Suprapubic skin (tissue), 4 donors: ENCODE data around the gene CCDC40. TPM values are rescaled to one million over a fixed set of nuclear protein-coding genes. Genes with fewer than 3 reads are reported as not detected.

Source experiments
- DNase-seq, 2 donors: peaks; one replicate each; pipeline ENCODE4 v3.0.0-alpha.2; 2019; ENCODE audit warnings: low spot score in 2 of 2
- H3K27ac ChIP-seq: fragments of 200-600 bp; sonication (generic); one replicate; pipeline ENCODE4 v1.5.1; 2019
- H3K27me3 ChIP-seq: fragments of 200-600 bp; sonication (generic); one replicate; pipeline ENCODE4 v1.5.1; 2019
- H3K36me3 ChIP-seq: fragments of 200-600 bp; sonication (generic); one replicate; pipeline ENCODE4 v1.5.1; 2019
- H3K4me1 ChIP-seq: fragments of 200-600 bp; sonication (generic); one replicate; pipeline ENCODE4 v1.5.1; 2019
- H3K4me3 ChIP-seq: fragments of 200-600 bp; sonication (generic); one replicate; pipeline ENCODE4 v1.5.1; 2019; ENCODE audit warnings: mild to moderate bottlenecking
- H3K9me3 ChIP-seq: fragments of 200-600 bp; sonication (generic); one replicate; pipeline ENCODE4 v1.5.1; 2019
- EP300 ChIP-seq: sonication (generic); formaldehyde crosslinking; IDR thresholded peaks from one replicate; pipeline ENCODE4 v1.6.1; 2017; ENCODE audit warnings: antibody characterized with exemption
- POLR2A ChIP-seq, 2 donors: fragments of 450-650 bp; IDR thresholded peaks; one replicate each; pipeline ENCODE4 v1.6.1; 2017; ENCODE audit warnings: antibody characterized with exemption in 2 of 2, mild to moderate bottlenecking in 2 of 2, moderate library complexity in 2 of 2
- POLR2AphosphoS5 ChIP-seq, 3 donors: sonication (generic); formaldehyde crosslinking; IDR thresholded peaks; one replicate each; pipeline ENCODE4 v1.6.1; 2017; ENCODE audit warnings: antibody characterized with exemption in 3 of 3
- WGBS: methylation state at CpG from one replicate; pipeline ENCODE4 v1.1.5; 2018; 5-methylcytosine and 5-hydroxymethylcytosine counted together
- total RNA-seq, 4 donors: library from RNA; depleted of rRNA; stranded (reverse); fragments of >200 nt; gene quantifications; one replicate each; pipeline ENCODE4 v1.1.0, GENCODE V29; 2016
- TF ChIP-seq, protein P1 (sequence below), 2 donors: fragments of 200-600 bp in 1 of 2; fragments of 450-650 bp in 1 of 2; sonication (generic) in 1 of 2; IDR thresholded peaks; one replicate each; pipeline ENCODE4 v1.5.1; 2016 to 2019; ENCODE audit warnings: antibody characterized with exemption in 2 of 2, mild to moderate bottlenecking in 1 of 2, moderate library complexity in 1 of 2

The CCDC40 gene
- total RNA-seq, 4 donors from 2014 or later: 1.2 to 4.4 (median 2.9) TPM

DNA sequence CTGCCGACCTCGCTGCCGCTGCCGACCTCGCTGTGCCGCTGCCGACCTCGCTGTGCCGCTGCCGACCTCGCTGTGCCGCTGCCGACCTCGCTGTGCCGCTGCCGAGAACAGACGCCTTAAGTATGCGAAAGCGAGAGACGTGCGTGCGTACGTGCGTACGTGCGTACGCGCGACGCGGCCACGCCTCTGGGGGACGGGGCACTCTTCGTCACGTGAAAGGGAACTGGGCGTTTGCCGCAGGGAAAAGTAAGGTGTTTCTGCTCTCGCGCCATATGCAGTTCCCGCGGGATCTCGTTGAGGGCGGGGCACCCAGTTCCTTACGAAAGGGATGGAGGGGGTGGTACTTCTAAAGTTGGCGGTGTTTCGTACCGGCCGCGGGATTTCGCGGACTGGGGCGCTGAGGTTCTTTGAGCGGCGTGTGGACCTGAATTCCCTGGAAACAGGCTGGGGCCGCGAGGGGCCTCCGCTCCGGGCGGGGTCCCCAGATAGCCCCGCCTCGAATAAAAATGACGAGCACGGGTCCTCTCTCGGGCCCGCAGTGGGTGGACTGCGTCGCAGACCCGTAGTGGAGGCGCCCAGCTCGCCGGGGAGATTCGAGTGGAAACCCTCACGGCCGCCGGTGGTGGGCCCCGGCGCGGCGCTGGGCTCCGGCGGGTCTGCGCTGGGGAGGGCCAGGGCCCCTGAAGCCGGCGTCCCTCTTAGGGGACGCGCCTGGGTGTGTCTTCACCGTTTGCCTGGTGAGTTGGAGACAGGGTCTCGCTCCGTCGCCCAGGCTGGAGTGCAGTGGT is 110.8 kb downstream of the CCDC40 start, which contains the start of gene EIF4A3:
TSS of gene EIF4A3 (minus strand) at position 94 of the 788 bp plus-strand sequence. CDS start 167 bp downstream, outside the sequence.
- peaks cover 19% of the 10 kb centered on the region for H3K36me3 ChIP-seq
- peak; percentile 99 for DNase-seq
- TF ChIP-seq, protein P1, sequence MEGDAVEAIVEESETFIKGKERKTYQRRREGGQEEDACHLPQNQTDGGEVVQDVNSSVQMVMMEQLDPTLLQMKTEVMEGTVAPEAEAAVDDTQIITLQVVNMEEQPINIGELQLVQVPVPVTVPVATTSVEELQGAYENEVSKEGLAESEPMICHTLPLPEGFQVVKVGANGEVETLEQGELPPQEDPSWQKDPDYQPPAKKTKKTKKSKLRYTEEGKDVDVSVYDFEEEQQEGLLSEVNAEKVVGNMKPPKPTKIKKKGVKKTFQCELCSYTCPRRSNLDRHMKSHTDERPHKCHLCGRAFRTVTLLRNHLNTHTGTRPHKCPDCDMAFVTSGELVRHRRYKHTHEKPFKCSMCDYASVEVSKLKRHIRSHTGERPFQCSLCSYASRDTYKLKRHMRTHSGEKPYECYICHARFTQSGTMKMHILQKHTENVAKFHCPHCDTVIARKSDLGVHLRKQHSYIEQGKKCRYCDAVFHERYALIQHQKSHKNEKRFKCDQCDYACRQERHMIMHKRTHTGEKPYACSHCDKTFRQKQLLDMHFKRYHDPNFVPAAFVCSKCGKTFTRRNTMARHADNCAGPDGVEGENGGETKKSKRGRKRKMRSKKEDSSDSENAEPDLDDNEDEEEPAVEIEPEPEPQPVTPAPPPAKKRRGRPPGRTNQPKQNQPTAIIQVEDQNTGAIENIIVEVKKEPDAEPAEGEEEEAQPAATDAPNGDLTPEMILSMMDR (IDR thresholded peaks at IDR 0.05): peak in 1 of 2 donors; percentile 11
- TF ChIP-seq POLR2AphosphoS5 (IDR thresholded peaks at IDR 0.05) (peak; percentile 79 to 94 (median 88)), EP300 (peak; percentile 97), POLR2A (IDR thresholded peaks at IDR 0.05) (peak; percentile 68 to 91)

More for the DNA sequence above, 110.8 kb downstream of the CCDC40 start, which contains the start of gene EIF4A3:
- Histone ChIP-seq H3K27me3 (no peaks in the 10 kb centered on the region), H3K4me3 (peak within 1 kb of the TSS; percentile 89), H3K9me3 (no peaks in the 10 kb centered on the region), H3K4me1 (peaks cover 36% of the 10 kb centered on the region), H3K27ac (peak within 1 kb of the TSS; percentile 94)
- WGBS: 0% methylated on average over 38 of the region's 90 CpGs

Other genes starting within 250 kb of the CCDC40 start
- 1 to 10 TPM; 2.3 to 6.4 (median 3.1) TPM for gene CBX8, start 239.6 kb upstream of the CCDC40 start, total RNA-seq
- gene CBX4, start 197.2 kb upstream of the CCDC40 start, total RNA-seq: 10 to 100 TPM; 33.0 to 47.7 (median 38.0) TPM
- gene TBC1D16, start 770 bp upstream of the CCDC40 start, total RNA-seq: 10 to 100 TPM; 18.6 to 33.6 (median 22.7) TPM
- 10 to 100 TPM; 39.4 to 59.9 (median 45.3) TPM for gene GAA, start 64.9 kb downstream of the CCDC40 start, total RNA-seq
- gene EIF4A3, start 110.5 kb downstream of the CCDC40 start, total RNA-seq: 10 to 100 TPM; 59.8 to 69.2 (median 65.7) TPM
- gene CARD14, start 133.4 kb downstream of the CCDC40 start, total RNA-seq: 10 to 100 TPM; 32.1 to 92.5 (median 45.3) TPM
- 10 to 100 TPM; 27.0 to 79.3 (median 31.2) TPM for gene SGSH, start 183.7 kb downstream of the CCDC40 start, total RNA-seq
- gene SLC26A11, start 183.8 kb downstream of the CCDC40 start, total RNA-seq: 10 to 100 TPM; 14.1 to 38.9 (median 26.5) TPM
- gene RNF213, start 224.2 kb downstream of the CCDC40 start, total RNA-seq: 100 to 1,000 TPM in 2 of 4 donors, 10 to 100 TPM in 2; 57.8 to 197 (median 94.1) TPM